Smooth muscle cell of the brain vasculature (primary cell): Measurements from ENCODE around the gene SLX1B.
"Not testable (repeated sequence)": the region's sequence is repeated elsewhere in the genome, so short reads cannot be mapped to it uniquely, and the experiment has no call there.

Experiments
- DNase-seq: peaks from one replicate; pipeline ENCODE4 v3.0.0-alpha.2; 2012; ENCODE audit warnings: low read depth, low spot score

SLX1B gene

DNA sequence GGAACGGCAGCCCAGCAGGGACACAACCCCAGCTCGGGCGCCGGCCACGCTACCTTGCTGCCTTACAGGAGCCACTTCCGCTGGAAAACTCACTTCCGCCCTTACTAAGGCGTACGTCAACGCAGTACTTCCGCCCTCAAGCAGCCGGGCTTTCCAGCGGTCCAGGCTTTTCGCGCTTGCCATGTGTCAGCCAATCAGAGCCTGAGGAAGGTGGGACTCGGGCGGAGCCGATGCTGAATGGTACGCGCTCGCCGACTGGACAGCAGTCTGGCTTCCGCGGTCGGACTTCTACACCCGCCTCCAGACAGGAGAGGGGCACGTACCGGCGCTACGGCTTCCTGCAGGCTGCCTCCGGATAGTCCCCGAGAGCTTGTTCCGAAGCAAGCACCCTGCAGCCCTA, at the start of gene SLX1B, which contains the start of gene BOLA2:
TSS of gene SLX1B (plus strand) at position 265 of the 400 bp plus-strand sequence.
TSS of gene BOLA2 (minus strand) at position 83 of the 400 bp plus-strand sequence. CDS start 98 bp downstream, outside the sequence.
- not testable (repeated sequence) for DNase-seq

GRCh38 chr16:29405249-29405648, 49.1 kb upstream of the SLX1B start:
- DNase-seq = not testable (repeated sequence)

DNA sequence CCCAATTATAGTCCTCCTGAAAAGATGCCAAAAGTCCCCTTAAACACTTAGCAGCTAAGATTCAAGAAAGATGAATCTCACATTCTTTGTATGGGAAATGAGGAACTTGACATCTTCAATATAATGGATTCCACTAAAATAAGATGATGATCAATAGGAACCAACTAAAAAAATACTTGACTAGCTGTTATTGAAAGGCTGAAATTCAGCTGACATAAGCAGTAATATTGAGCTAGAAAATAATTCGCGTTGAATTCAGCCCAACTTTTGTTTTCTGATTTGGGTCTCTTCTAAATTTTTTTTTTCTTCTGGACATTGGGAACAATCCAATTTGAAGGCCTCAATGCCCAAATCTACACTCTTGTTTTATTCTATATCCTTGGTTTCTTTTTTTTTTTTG, 30.7 kb upstream of the SLX1B start:
- not testable (repeated sequence) for DNase-seq

DNA sequence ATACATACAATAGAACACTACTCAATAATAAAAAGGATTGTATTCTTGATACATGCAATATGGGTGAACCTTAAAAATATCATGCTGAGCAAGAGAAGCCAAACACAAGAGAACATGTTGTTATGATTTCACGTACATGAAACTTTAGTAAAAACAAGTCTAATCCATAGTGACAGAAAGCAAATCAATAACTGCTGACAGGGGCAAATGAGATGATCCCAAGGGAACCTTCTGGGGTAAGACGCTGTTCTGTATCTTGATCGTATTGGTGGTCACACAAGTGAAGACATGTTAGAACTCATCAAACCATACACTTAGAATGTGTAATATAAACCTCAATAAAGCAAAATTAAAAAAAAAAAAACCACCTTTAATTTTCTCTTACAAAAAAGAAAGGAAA, 28.9 kb upstream of the SLX1B start:
- not testable (repeated sequence) for DNase-seq

DNA sequence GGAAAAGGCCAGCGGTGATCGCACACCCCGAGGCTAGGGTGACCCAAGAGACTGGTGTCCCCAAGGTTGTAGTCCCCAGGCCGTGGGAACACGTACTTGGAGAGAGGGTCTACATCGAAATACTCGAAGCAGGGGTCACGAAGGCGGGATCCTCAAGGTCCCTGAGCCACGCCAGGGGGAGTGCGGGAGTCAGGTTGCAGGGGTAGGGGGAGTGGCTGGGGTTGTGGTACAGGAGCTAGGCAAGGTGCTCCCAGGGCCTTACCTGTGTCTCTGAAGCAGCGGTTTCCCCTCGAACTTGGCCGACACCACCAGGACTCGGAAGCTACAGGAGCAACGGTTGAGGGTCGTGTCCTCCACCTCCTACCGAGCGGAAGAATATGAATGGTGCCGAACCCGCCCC, 579 bp upstream of the SLX1B start:
- not testable (repeated sequence) for DNase-seq

DNA sequence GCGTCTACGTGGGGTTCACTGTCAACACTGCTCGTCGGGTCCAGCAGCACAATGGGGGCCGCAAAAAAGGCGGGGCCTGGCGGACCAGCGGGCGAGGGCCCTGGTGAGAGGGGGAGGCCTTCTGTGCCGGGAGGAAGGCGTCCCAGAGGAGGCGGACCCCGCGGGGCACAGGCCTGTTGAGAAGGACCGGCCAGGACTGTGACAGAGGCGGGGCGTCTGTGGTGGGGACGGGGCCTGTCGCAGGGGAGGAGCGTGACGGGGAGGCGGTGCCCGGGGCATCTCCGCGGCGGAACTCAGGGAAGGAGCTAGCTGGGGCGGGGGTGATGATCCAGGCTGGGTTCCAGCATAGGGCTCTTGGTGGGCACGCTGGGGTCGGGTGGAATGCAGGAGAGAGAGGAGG, 495 bp downstream of the SLX1B start:
- not testable (repeated sequence) for DNase-seq

DNA sequence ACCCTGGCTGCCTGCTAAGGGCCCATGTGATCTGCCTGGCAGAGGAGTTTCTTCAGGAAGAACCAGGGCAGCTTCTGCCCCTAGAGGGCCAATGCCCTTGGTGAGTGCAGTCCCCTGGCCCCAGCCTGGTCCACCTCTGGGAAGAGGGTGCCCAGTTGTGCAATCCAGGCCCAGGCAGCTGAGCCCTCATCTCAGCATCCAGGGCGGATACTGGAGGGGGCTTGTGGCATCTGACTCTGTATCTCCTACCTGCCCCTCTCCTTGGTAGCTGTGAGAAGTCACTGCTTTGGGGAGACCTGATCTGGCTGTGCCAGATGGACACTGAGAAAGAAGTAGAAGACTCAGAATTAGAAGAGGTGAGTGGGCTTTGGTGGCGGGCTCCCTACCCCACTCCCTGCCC, 3.3 kb downstream of the SLX1B start:
- not testable (repeated sequence) for DNase-seq

- not testable (repeated sequence) for DNase-seq
These were observed 5.6 kb downstream of the SLX1B start, which contains the start of gene SULT1A4 for GRCh38 chr16:29459706-29460646. Gene SULT1A4 (plus strand): TSS chr16:29459913. CDS start chr16:29461386, 1,473 bp downstream.

GRCh38 chr16:29460647-29461030, 6.3 kb downstream of the SLX1B start:
- not testable (repeated sequence) for DNase-seq

DNA sequence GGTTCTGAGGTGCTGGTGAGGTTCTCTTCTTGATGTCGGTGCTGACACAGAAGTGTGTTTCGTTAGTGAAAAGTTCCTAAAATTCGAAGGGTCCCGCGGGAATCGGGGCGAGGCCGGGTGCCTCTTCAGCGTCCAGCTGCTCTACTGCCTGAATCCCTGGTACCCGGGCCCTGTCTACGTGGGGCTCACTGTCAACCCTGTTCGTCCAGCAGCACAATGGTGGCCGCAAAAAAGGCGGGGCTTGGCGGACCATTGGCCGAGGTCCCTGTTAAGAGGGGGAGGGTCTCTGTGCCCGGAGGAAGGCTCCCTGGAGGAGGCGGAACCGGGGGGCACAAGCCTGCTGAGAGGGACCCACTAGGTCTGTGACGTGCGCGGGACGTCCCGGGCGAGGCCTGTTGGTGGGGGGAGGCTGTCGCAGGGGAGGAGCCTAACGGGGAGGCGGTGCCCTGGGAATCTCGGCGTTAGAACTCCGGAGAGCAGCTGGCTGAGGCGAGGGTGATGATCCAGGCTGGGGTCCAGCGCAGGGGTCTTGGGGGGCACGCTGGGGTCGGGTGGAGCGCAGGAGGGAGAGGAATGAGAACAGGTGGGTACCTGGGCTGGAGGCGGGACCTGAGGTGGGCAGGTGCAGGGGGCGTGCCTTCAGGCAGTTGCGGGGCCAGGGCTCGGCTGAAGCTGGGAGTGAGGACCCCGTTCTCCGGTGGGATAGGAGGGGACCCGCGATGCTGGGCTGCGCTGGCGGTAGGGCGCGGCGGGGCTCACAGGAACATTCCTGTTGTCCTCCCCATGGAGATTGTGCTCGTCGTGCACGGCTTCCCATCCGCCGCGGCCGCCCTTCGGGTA, 11.9 kb downstream of the SLX1B start:
- not testable (repeated sequence) for DNase-seq

DNA sequence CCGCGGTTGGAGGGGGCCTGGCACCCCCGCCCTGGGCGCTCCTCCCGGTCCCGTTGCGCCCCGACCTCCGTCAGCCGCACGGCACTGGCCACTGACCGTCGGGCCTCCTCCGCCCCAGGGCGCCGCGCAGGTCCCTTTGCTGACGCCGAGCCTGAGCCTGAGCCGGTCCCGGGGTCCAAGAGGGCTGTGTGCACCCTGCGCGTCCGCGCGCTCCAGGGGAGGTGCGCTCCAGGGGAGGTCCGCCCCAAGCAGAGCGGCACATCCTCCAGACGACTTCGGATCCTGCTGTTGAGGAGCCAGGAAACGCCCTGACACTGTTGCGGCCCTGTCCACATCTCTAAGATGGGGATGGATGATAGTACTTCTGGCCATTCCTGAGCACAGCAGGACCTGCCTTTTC, 12.6 kb downstream of the SLX1B start:
- not testable (repeated sequence) for DNase-seq

GRCh38 chr16:29467654-29468366, 13.5 kb downstream of the SLX1B start:
- DNase-seq = not testable (repeated sequence)

DNA sequence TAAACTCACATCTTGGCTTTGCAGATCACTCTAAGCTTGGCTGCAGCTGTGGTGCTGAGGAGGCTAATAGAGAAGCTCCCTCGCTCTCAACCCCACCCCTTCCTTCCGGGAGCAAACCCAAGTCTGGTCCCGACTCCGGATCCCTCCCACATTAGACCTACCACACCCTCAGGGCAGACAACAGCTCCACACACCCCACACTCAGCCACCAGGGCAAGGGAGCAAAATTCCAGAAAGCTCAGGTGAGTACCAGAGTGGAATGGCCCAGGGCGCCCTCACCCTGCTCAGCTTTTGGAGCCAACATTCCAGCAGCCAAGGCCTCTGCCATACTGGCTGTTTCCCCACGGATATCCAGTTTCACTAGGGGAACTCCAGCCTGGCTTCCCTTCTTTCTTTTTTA, 15.3 kb downstream of the SLX1B start:
- not testable (repeated sequence) for DNase-seq

DNA sequence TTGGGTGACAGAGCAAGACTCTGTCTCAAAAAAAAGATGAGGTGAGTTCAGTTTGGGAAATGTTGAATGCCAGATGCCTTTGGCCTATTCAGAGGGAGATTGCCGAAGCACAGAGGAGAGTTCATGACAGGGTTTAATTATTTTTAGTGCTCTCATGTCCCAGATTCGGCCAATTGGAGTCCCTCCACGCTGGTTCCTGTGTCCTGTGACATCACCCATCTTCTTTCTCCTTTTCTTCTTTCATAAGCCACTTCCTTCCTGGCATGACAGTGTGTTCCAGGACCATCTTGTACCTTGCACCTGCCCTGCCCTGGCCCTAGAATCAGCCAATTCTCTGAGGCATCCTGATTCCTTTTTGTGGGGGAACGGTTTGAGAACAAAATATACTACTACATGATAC, 17.7 kb downstream of the SLX1B start:
- DNase-seq = not testable (repeated sequence)

GRCh38 chr16:29482276-29482675, 27.9 kb downstream of the SLX1B start:
- DNase-seq = not testable (repeated sequence)

DNA sequence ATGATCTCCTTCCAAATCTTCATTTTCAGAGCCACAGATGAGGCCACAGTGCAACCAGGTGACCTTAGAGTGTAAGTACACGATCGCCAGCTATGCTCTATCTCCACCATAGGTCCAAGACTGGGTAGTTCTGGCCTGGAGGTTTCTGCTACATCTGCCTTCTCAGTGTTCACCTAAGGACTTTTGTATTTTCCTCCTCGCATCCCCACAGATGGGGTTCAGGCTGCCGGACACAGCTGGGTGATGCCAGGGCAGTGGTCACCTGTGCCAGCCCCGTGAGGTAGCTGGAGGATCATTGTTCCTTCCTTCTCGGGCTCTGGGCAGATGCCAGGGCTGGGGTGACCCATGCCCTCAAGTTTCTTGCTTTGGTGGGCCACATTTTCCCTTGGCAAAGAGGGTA, 52.0 kb downstream of the SLX1B start, which contains the start of gene NPIPB12:
TSS of gene NPIPB12 (minus strand) at position 101 of the 400 bp plus-strand sequence.
- DNase-seq = not testable (repeated sequence)
